ENCODE results near the gene STK16.

The STK16 gene

DNA sequence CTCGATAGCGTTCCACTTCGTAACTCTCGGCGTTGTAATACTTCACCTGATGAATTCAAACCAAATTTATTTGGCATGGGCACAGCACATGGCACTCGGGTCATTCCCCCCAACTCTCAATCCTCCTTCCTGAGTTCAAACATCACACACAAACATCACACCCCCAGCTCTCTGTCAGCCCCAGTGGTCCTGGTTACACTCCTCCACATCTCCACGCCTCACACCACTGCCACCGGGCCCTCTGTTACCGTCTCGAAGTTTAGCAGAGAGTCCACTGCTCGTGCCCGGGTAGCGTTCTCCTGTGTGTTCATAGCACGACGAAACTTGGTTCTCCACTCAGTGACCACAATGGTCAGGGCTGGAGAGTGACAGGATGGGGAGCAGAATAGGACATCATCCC, 31.1 kb upstream of the STK16 start:
- no peak for DNase-seq

DNA sequence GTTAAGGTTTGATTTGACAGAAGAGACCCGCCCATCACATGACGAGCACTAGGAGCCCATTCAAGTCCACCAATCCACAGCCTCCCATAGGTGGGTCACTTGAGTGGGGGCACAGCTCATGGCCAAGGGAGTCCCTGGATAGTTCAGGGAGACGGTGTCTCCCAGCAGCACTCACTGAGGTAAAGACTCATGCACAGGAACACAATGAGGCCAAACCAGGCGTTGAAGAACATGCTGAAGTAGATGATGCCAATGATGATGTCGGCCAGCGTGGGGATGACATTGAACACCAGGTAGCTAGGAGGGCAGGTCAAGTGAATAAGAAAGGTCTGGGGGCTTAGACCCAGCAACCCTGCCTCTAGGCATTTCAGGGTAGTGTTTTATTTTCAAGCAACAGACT, 30.5 kb upstream of the STK16 start:
- DNase-seq: no peak

DNA sequence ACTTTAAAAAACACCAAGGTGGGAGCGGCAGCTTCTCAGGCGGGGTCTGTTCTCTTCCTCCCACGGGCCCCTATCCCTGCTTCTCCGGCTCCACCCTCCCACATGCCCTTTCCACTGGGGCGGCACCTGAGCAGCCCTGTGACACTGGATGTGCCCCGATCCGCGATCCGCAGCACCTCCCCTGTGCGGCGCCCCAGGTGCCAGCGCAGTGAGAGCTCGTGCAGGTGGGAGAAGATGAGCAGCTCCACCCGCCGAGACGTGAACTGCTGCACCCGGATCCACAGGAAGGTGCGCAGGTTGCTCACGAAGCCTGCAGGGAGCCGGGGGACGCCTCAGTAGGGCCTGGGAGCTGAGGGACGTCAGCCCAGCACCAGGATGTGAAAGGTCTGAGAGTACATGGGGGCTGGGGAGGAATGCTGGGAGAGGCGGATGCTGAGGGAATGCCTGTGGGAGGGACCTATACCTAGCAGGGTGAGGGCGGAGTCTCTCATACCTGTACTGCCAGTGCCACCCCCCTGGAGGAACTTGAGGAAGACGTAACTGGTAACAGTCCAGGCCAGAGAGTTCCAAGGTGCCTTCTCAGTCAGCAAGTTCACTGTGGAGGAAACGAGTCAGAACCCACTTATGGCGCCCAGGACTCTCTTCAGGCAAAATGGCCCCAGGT, 29.3 kb upstream of the STK16 start:
- DNase-seq: no peak

- no peak for DNase-seq
These were observed 28.8 kb upstream of the STK16 start for GRCh38 chr2:219216535-219216915.

DNA sequence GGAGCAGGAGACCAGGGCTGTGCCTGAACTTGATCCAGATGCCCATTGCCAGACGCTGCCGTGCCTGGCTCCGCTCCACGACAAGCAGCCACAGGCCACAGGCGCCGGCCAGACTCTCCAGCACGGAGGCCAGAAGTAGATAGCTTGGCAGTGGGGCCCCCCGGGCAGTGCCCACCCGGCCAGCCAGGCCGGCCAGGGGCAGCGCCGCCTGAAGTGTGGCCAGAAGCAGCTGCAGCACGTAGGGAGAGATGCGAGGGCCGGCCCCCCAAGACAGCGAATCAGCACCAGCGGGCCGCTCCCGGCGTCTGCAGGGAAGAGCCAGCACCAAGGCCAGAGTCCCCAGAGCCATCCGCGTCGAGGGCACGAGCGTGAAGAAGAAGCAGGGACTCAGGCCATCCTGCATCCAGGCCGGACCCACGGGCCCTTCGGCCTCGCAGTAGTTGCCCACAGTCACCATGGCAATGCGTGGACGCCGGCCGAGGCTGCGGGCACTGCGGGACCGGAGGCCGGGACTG, 27.0 kb upstream of the STK16 start:
- DNase-seq: peak; percentile 69

- DNase-seq: peak; percentile 89
These were observed 26.3 kb upstream of the STK16 start, which contains the start of gene ABCB6 for GRCh38 chr2:219218732-219219701. TSS of gene ABCB6 (minus strand) at chr2:219218958. CDS start at chr2:219218673, 285 bp downstream.

- DNase-seq: no peak
These were observed 25.3 kb upstream of the STK16 start for GRCh38 chr2:219219784-219220532.

- no peak for DNase-seq
These were observed 24.5 kb upstream of the STK16 start for GRCh38 chr2:219220652-219221402.

DNA sequence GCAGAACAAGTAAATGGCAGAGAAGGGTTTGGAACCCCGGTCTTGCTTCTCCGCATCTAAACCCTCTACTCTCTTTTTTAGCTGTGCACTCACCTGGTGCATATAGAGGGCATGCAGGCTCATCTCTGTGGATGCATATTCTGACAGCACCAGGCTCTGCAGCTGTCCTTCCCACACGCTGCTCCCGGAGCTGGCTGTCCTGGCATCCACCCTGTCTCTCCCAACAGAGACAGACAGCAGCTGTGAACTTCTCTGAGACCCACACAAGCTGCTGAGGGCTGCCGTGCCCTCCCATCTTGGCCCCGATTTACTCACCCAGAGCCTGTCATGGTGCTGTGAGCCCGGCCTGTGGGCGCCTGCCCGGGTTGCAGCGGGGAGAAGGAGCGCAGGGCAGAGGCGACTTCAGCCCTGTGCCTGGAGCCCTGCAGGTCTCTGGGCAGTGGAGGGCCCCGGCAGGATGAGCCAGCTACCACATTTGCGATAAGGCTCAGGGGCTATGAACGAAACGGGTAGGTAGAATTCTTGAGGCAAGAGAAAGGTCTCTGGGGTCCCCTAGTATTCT, 23.2 kb upstream of the STK16 start:
- DNase-seq: no peak

- no peak for DNase-seq
These were observed 21.3 kb upstream of the STK16 start for GRCh38 chr2:219223831-219224610.

- no peak for DNase-seq
These were observed 19.9 kb upstream of the STK16 start for GRCh38 chr2:219225350-219225749.

DNA sequence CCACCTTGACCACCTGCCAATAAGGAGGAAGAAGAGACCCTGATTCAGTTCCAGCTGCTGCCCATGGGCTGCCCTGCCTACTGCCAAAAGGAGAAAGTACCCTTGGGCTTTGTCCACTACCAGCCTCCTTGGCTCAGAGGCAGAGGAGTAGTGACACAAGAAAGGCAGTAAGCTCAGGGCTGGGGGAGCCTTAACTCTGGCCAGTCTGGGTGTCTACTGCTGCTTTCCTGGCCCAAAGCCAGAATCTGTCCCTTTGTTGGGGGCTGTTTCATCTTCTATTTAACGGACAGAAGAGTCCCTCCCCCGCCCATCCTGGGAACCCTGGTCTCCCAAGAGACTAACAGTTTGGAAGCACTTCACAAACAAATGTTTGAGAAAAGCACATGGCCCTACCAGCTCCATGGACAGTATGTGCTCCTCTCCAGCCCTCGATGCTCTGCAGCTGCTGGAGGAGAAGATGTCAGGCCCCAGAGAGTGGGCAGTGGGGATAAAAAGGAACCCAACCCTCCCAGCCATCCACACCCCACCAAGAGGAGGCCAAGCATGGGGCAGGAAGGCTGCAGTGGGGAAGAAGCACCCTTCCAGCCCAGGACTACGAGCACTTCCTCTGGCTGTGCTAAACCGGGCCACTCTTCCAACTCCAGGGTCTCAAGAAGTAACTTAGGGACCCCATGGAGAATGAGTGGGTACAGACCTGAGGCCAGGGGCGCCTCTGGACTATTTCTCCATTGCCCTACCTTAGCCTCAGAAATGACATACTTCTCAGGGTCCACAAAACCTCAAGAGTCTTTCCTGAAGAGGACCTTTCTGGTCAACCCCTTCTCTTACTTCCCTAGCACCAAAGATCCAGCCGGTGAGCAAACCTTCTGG, 17.0 kb upstream of the STK16 start:
- DNase-seq: no peak

DNA sequence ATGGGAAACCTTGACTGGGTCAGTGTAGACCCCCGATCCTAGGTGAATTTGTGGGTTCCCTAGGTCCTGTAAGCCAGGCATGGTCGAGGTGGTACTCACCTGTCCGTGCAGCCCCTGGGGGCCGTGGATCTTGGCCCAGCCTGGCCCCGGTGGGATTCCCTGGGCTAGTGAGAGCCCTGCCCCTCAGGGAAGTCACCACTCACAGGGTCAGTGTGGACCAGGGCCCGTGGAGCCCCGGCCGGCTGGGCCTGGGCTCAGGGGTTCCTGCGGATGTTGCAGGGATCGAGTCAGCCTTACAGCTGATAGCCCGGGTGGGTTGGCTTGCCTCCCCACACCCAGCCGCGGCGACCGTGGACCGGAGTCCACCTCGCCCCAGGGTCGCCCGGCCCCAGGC, 16.4 kb upstream of the STK16 start:
- no peak for DNase-seq

GRCh38 chr2:219229305-219230058, 15.8 kb upstream of the STK16 start, which contains the start of the genes ANKZF1 and ATG9A:
TSS of gene ANKZF1 (plus strand) at chr2:219229806. CDS start at chr2:219230258, 452 bp downstream.
TSS of gene ATG9A (minus strand) at chr2:219229636. CDS start at chr2:219228024, 1,612 bp downstream.
- peak; percentile 98 for DNase-seq

DNA sequence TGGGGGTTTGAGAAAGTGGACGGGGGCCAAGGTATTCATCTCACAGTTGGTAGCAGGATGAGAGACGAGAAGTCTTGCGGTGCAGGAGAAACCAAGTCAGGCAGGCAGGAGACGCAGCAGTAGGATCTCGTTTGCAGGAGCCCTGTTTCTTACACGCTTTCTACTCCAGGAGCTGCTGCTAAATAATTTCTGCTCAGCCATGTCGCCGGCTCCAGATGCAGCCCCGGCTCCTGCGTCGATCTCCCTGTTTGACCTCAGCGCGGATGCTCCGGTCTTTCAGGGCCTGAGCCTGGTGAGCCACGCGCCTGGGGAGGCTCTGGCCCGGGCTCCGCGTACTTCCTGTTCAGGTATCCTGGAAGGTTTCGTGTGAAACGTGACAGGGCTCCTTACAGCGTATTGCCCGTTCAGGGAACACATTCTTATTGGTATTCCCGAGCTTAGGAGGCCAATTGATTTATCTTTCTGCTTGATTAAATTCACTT, 15.2 kb upstream of the STK16 start:
- no peak for DNase-seq

DNA sequence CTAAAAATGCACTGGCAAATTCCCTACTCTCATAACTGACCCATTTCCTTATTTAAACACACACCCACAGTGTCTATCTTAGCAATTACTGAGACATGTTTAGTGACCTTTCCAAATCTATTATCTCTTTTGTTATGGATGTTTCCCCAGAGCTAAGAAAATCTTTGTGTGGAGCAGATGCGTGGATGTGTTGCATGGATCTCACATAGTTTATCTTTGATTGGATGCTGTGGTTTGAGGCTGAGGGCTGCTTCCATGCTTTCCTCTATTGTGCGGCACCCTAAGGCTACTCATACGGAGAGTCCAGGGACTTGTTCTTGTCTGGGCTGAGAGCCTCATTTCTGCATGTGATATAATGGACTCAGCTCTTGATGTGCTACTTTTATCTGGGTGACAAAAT, 10.9 kb upstream of the STK16 start:
- no peak for DNase-seq

DNA sequence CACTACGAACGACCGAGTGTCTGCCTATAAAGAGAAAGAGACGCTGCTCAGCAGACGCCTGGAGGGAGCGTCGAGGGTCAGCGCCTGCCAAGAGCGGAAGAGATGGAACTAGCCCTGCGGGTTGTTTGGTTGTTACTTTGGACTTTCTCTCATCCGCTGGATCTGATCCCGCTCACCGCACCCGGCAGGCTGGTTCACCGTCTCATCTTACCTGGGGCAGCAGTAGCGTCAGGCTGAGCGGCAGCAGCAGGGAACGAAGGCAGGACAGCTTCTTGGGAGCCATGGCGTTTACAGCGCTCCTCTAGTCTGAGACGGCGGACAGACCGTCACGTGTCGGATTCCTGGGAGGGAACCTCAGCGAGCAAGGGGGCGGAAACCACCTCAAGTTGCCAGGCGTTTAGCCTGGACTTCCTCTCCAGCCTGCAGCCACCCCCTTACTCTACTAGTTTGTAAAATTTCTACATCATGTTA, 2.0 kb upstream of the STK16 start:
- no peak for DNase-seq

GRCh38 chr2:219244789-219245147, 511 bp upstream of the STK16 start:
- DNase-seq: no peak

DNA sequence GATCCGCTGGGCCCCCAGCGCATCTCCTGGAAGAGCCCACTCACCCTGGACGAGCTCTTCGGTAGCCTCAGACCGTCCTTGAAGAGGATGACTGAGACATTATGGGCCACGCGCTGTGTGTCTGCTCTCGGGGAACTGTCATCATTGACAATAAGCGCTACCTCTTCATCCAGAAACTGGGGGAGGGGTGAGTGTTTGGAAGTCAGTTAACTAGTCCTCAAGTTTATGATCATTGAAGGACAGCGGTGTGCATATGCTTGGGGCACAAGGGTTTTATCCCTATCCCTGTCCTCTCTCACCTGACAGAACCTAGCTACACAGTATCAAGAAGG, 586 bp downstream of the STK16 start:
- no peak for DNase-seq

Data from NCI-H774 (cell line).